K562 (cell line): ENCODE measurements around the gene VPS26A. TPM values are rescaled to one million over a fixed set of nuclear protein-coding genes. Genes with fewer than 3 reads are reported as not detected.
A peak's percentile ranks its signal among the peaks of the same experiment; 100 is the strongest.

Source experiments
- ADNP ChIP-seq: fragments of 200-800 bp; sonication (Bioruptor generic); IDR thresholded peaks from 2 replicates; pipeline ENCODE4 v1.6.1; 2016; ENCODE audit warnings: missing genetic modification characterization, missing compliant biosample characterization
- MTA1 ChIP-seq: fragments of 450-650 bp; IDR thresholded peaks from 2 replicates; pipeline ENCODE4 v1.6.1; 2017; ENCODE audit warnings: borderline replicate concordance
- MYC ChIP-seq, 2 experiments: fragments of 250-450 bp in 1 of 2; sonication (Bioruptor Pico) in 1 of 2; IDR thresholded peaks; 2 replicates each; pipeline versions ENCODE4 v1.5.1 to v1.6.1; 2012 to 2021; ENCODE audit warnings: low read depth in 2 of 2, borderline replicate concordance in 1 of 2, improper control_type of control experiment in 1 of 2, low read length in 1 of 2, mild to moderate bottlenecking in 1 of 2, moderate library complexity in 1 of 2
- POLR2A ChIP-seq: fragments of 450-650 bp; conservative IDR thresholded peaks from 2 replicates; pipeline ENCODE4 v1.6.1; 2016
- POU5F1 ChIP-seq: fragments of 150-350 bp; IDR thresholded peaks from 2 replicates; pipeline ENCODE4 v1.6.1; 2014; ENCODE audit warnings: borderline replicate concordance, low read length, low read depth, mild to moderate bottlenecking; ENCODE audit not compliant: partially characterized antibody
- TEAD4 ChIP-seq, 2 experiments: sonication (generic) in 1 of 2; formaldehyde crosslinking in 1 of 2; IDR thresholded peaks; 2 replicates each; pipeline versions ENCODE4 v1.6.1 to v1.8.0; 2012 to 2022; ENCODE audit warnings: borderline replicate concordance in 1 of 2, inconsistent platforms in 1 of 2, low read length in 1 of 2, mild to moderate bottlenecking in 1 of 2, missing genetic modification reagents in 1 of 2
- ZNF140 ChIP-seq: fragments of 250-450 bp; sonication (Bioruptor Pico); IDR thresholded peaks from 2 replicates; pipeline ENCODE4 v1.8.0; 2021; ENCODE audit warnings: moderate library complexity, mild to moderate bottlenecking, inconsistent platforms
- ZNF354B ChIP-seq: fragments of 250-450 bp; sonication (Bioruptor Pico); IDR thresholded peaks from 2 replicates; pipeline ENCODE4 v1.4.0; 2020
- ZNF79 ChIP-seq: fragments of 250-450 bp; sonication (Bioruptor Pico); IDR thresholded peaks from 2 replicates; pipeline ENCODE4 v1.4.0; 2020; ENCODE audit warnings: low read depth, mild to moderate bottlenecking, moderate library complexity
- polyA plus RNA-seq, 8 experiments: library from polyadenylated mRNA; depleted of rRNA in 4 of 8; stranded (reverse) in 5 of 8; unstranded in 3 of 8; fragments of >200 nt; fragmentation: Nextera tagmentation in 2 of 8; fragmentation: Illumina TruSeq in 1 of 8; extraction: Ambion mirVana in 2 of 8; extraction: Trizol in 1 of 8; gene quantifications; 2 replicates each; pipeline versions ENCODE4 v1.2.1 to v1.2.3, GENCODE V29; 2011 to 2014; ENCODE audit warnings: inconsistent platforms in 1 of 8, missing spikeins in 1 of 8
- total RNA-seq, 7 experiments: library from RNA; depleted of rRNA in 6 of 7; stranded (reverse); fragments of >200 nt in 6 of 7; fragmentation: Illumina TruSeq in 2 of 7; extraction: Trizol in 2 of 7; gene quantifications; 2 replicates each; pipeline versions ENCODE4 v1.2.1 to v1.2.3, GENCODE V29; 2011 to 2021; ENCODE audit warnings: low replicate concordance in 1 of 7
- TF ChIP-seq, protein P1 (sequence below): fragments of 450-650 bp; IDR thresholded peaks from 2 replicates; pipeline ENCODE4 v1.6.1; 2016; ENCODE audit warnings: low read depth
- TF ChIP-seq, protein P2 (sequence below): sonication (generic); formaldehyde crosslinking; IDR thresholded peaks from 2 replicates; pipeline ENCODE4 v1.8.1; 2023; ENCODE audit warnings: mild to moderate bottlenecking, missing genetic modification reagents
- TF ChIP-seq, protein P3 (sequence below): IDR thresholded peaks from 2 replicates; pipeline ENCODE4 v1.6.1; 2016; ENCODE audit warnings: missing genetic modification characterization, missing compliant biosample characterization
- TF ChIP-seq, protein P4 (sequence below): fragments of 250-450 bp; sonication (Bioruptor Pico); IDR thresholded peaks from 2 replicates; pipeline ENCODE4 v1.8.0; 2022; ENCODE audit warnings: inconsistent platforms, mild to moderate bottlenecking, moderate library complexity, borderline replicate concordance

Gene VPS26A
- total and polyA plus RNA-seq, 9 of the 15 experiments (the other 6 are each of a cell fraction or from before 2014, with no cell fraction given) = 47.1 to 137 (median 69.3) TPM

DNA sequence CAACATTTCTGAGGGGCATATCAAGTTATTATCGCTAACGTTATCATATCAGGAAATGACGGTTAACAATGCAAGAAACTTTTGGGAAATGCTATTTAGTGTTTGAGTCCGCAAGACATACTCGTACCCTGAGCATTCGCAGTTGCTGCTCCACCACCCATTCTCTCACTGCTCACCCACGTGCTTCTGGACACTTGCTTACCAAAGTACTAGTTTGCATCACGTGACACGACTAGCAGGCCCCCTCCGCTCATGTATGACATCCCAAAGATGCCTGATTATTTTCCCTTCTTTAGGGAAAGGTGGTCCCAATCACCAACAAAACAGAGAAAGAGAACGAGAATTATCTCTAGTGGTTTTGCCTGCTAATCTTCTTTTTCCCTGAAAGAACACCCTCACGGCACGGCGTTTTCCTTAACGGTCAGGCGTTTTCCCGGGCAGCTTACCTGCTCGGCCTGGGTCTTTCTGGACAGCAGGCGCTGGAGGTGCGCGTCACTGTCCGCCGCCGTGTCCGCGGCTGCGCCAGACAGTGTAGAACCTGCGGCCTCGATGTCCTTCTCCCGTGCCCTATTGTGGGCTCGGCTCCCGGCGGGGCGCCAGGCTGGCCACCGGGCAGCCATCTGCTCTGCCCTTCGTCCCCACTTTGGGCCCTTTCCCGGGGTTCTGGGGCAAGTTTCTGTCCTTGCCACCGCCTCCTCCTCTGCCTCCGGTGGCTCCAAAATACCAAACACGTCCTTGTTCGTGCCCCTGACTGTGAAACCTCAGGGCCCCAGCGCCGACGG, 56.0 kb downstream of the VPS26A start, which contains the start of gene SUPV3L1 (continued):
- TF ChIP-seq, protein P1, sequence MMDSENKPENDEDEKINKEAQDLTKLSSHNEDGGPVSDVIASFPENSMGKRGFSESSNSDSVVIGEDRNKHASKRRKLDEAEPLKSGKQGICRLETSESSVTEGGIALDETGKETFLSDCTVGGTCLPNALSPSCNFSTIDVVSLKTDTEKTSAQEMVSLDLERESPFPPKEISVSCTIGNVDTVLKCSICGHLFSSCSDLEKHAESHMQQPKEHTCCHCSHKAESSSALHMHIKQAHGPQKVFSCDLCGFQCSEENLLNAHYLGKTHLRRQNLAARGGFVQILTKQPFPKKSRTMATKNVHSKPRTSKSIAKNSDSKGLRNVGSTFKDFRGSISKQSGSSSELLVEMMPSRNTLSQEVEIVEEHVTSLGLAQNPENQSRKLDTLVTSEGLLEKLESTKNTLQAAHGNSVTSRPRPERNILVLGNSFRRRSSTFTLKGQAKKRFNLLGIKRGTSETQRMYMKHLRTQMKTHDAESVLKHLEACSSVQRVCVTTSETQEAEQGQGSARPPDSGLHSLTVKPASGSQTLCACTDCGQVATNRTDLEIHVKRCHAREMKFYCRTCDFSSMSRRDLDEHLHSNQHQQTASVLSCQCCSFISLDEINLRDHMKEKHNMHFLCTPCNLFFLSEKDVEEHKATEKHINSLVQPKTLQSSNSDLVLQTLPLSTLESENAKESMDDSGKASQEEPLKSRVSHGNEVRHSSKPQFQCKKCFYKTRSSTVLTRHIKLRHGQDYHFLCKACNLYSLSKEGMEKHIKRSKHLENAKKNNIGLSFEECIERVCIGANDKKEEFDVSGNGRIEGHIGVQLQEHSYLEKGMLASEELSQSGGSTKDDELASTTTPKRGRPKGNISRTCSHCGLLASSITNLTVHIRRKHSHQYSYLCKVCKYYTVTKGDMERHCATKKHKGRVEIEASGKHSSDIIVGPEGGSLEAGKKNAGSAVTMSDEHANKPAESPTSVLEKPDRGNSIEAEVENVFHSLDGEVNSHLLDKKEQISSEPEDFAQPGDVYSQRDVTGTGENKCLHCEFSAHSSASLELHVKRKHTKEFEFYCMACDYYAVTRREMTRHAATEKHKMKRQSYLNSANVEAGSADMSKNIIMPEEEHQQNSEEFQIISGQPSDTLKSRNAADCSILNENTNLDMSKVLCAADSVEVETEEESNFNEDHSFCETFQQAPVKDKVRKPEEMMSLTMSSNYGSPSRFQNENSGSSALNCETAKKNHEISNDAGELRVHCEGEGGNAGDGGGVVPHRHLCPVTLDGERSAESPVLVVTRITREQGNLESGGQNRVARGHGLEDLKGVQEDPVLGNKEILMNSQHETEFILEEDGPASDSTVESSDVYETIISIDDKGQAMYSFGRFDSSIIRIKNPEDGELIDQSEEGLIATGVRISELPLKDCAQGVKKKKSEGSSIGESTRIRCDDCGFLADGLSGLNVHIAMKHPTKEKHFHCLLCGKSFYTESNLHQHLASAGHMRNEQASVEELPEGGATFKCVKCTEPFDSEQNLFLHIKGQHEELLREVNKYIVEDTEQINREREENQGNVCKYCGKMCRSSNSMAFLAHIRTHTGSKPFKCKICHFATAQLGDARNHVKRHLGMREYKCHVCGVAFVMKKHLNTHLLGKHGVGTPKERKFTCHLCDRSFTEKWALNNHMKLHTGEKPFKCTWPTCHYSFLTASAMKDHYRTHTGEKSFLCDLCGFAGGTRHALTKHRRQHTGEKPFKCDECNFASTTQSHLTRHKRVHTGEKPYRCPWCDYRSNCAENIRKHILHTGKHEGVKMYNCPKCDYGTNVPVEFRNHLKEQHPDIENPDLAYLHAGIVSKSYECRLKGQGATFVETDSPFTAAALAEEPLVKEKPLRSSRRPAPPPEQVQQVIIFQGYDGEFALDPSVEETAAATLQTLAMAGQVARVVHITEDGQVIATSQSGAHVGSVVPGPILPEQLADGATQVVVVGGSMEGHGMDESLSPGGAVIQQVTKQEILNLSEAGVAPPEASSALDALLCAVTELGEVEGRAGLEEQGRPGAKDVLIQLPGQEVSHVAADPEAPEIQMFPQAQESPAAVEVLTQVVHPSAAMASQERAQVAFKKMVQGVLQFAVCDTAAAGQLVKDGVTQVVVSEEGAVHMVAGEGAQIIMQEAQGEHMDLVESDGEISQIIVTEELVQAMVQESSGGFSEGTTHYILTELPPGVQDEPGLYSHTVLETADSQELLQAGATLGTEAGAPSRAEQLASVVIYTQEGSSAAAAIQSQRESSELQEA = no peak
- TF ChIP-seq ZNF140 (CRISPR knock-in tag) = no peak
- TF ChIP-seq POLR2A = peak; percentile 92
- TF ChIP-seq ZNF79 (CRISPR knock-in tag) = peak; percentile 13; the same call in 1 of the 2 replicates
- TF ChIP-seq, protein P2, sequence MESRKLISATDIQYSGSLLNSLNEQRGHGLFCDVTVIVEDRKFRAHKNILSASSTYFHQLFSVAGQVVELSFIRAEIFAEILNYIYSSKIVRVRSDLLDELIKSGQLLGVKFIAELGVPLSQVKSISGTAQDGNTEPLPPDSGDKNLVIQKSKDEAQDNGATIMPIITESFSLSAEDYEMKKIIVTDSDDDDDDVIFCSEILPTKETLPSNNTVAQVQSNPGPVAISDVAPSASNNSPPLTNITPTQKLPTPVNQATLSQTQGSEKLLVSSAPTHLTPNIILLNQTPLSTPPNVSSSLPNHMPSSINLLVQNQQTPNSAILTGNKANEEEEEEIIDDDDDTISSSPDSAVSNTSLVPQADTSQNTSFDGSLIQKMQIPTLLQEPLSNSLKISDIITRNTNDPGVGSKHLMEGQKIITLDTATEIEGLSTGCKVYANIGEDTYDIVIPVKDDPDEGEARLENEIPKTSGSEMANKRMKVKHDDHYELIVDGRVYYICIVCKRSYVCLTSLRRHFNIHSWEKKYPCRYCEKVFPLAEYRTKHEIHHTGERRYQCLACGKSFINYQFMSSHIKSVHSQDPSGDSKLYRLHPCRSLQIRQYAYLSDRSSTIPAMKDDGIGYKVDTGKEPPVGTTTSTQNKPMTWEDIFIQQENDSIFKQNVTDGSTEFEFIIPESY (CRISPR knock-in tag) = no peak
- TF ChIP-seq TEAD4 (IDR thresholded peaks at IDR 0.05; ENCODE audit: low read length) = peak; percentile 38
- TF ChIP-seq TEAD4 (CRISPR knock-in tag; IDR thresholded peaks at IDR 0.05; ENCODE audit: borderline replicate concordance) = no peak; the same call in 1 of the 2 replicates
- peak; percentile 100 for TF ChIP-seq MTA1
- peak; percentile 57 for TF ChIP-seq ZNF354B (CRISPR knock-in tag)
- peak; percentile 59 for TF ChIP-seq POU5F1
- no peak for TF ChIP-seq ADNP
- TF ChIP-seq, protein P3, sequence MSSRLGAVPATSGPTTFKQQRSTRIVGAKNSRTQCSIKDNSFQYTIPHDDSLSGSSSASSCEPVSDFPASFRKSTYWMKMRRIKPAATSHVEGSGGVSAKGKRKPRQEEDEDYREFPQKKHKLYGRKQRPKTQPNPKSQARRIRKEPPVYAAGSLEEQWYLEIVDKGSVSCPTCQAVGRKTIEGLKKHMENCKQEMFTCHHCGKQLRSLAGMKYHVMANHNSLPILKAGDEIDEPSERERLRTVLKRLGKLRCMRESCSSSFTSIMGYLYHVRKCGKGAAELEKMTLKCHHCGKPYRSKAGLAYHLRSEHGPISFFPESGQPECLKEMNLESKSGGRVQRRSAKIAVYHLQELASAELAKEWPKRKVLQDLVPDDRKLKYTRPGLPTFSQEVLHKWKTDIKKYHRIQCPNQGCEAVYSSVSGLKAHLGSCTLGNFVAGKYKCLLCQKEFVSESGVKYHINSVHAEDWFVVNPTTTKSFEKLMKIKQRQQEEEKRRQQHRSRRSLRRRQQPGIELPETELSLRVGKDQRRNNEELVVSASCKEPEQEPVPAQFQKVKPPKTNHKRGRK = no peak
- TF ChIP-seq, protein P4, sequence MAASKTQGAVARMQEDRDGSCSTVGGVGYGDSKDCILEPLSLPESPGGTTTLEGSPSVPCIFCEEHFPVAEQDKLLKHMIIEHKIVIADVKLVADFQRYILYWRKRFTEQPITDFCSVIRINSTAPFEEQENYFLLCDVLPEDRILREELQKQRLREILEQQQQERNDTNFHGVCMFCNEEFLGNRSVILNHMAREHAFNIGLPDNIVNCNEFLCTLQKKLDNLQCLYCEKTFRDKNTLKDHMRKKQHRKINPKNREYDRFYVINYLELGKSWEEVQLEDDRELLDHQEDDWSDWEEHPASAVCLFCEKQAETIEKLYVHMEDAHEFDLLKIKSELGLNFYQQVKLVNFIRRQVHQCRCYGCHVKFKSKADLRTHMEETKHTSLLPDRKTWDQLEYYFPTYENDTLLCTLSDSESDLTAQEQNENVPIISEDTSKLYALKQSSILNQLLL = no peak
- peak; percentile 100 for TF ChIP-seq MYC (IDR thresholded peaks at IDR 0.05; ENCODE audit: low read depth, low read length)
- peak; percentile 99 for TF ChIP-seq MYC (CRISPR knock-in tag; IDR thresholded peaks at IDR 0.05; ENCODE audit: borderline replicate concordance, low read depth)
